ENCODE data around the gene EEIG1. TPM values are rescaled to one million over a fixed set of nuclear protein-coding genes. Genes with fewer than 3 reads are reported as not detected.

EEIG1 gene
- polyA plus RNA-seq, 1 experiment: 26.6 TPM

GRCh38 chr9:127953768-127954505 is 26.9 kb downstream of the EEIG1 start:
- DNase-seq (ENCODE audit: low read depth): no peak
- TF ChIP-seq CTCF (IDR thresholded peaks at IDR 0.05; ENCODE audit: insufficient read depth, low read depth, low read length): no peak
- Histone ChIP-seq H3K4me3 (ENCODE audit: low read depth, low read length) (no peak overlapping the region), H3K27me3 (ENCODE audit: control insufficient read depth, insufficient read depth, low read length) (no peaks in the 10 kb centered on the region), H3K36me3 (ENCODE audit: control insufficient read depth, insufficient read depth, low read length) (peaks cover 3% of the 10 kb centered on the region)
- ChIA-PET CTCF (interaction anchor here (1.9 to 4.3 kb wide), 3 partner anchors 10 to 164 kb away, joined by 7 to 32 read pairs (median 27); no protein-coding TSS in a partner anchor), POLR2A (no interaction called here)

GRCh38 chr9:127953154-127953553 is 27.6 kb downstream of the EEIG1 start:
- POLR2A ChIA-PET: no interaction called here
- no peak for DNase-seq (ENCODE audit: low read depth)
- no peak for TF ChIP-seq CTCF (IDR thresholded peaks at IDR 0.05; ENCODE audit: insufficient read depth, low read depth, low read length)
- CTCF ChIA-PET: interaction anchor here (1.5 to 4.3 kb wide), 3 partner anchors 9 to 164 kb away, joined by 3 to 27 read pairs (median 24); no protein-coding TSS in a partner anchor
- Histone ChIP-seq H3K27me3 (ENCODE audit: control insufficient read depth, insufficient read depth, low read length) (no peaks in the 10 kb centered on the region), H3K4me3 (ENCODE audit: low read depth, low read length) (no peak overlapping the region), H3K36me3 (ENCODE audit: control insufficient read depth, insufficient read depth, low read length) (peaks cover 5% of the 10 kb centered on the region)

- no peak for TF ChIP-seq CTCF (IDR thresholded peaks at IDR 0.05; ENCODE audit: insufficient read depth, low read depth, low read length)
- H3K4me3 ChIP-seq (ENCODE audit: low read depth, low read length): no peak overlapping the region
- POLR2A ChIA-PET: no interaction called here
- no peaks in the 10 kb centered on the region for H3K27me3 ChIP-seq (ENCODE audit: control insufficient read depth, insufficient read depth, low read length)
- CTCF ChIA-PET: interaction anchor here (1.6 to 13.3 kb wide), 3 partner anchors 11 to 215 kb away, joined by 4 to 342 read pairs (median 12); no protein-coding TSS in a partner anchor
- peaks cover 10% of the 10 kb centered on the region for H3K36me3 ChIP-seq (ENCODE audit: control insufficient read depth, insufficient read depth, low read length)
- no peak for DNase-seq (ENCODE audit: low read depth)
Measured at GRCh38 chr9:127950513-127951289, 30.1 kb downstream of the EEIG1 start.

GRCh38 chr9:127949827-127950512 is 30.8 kb downstream of the EEIG1 start:
- Histone ChIP-seq H3K27me3 (ENCODE audit: control insufficient read depth, insufficient read depth, low read length) (no peaks in the 10 kb centered on the region), H3K36me3 (ENCODE audit: control insufficient read depth, insufficient read depth, low read length) (peaks cover 14% of the 10 kb centered on the region), H3K4me3 (ENCODE audit: low read depth, low read length) (no peak overlapping the region)
- DNase-seq (ENCODE audit: low read depth): no peak
- CTCF ChIA-PET: interaction anchor here (0.9 to 13.3 kb wide), 4 partner anchors 12 to 214 kb away, joined by 3 to 342 read pairs (median 8); no protein-coding TSS in a partner anchor
- TF ChIP-seq CTCF (IDR thresholded peaks at IDR 0.05; ENCODE audit: insufficient read depth, low read depth, low read length): no peak
- POLR2A ChIA-PET: no interaction called here

Data from BJ (cell line).